Dendritic cell treated with granulocyte-macrophage colony-stimulating factor and Interleukin-4, amounts not matched to agents 40 ng/mL and 50 ng/mL, for 4 days (primary cell): Measurements from ENCODE around the gene OPN3.
A peak's percentile ranks its signal among the peaks of the same experiment; 100 is the strongest.

Source experiments
- H3K27ac Mint-ChIP-seq: one replicate; pipeline ENCODE4 v1.8.0; 2022; ENCODE audit warnings: mild to moderate bottlenecking, mixed read lengths
- H3K27me3 Mint-ChIP-seq: one replicate; pipeline ENCODE4 v1.8.0; 2022; ENCODE audit warnings: mild to moderate bottlenecking, mixed read lengths
- H3K36me3 Mint-ChIP-seq: one replicate; pipeline ENCODE4 v1.8.0; 2022; ENCODE audit warnings: low read depth, mixed read lengths
- H3K4me1 Mint-ChIP-seq: one replicate; pipeline ENCODE4 v1.8.0; 2022; ENCODE audit warnings: low read depth, mixed read lengths
- H3K4me3 Mint-ChIP-seq: one replicate; pipeline ENCODE4 v1.8.0; 2022; ENCODE audit warnings: mild to moderate bottlenecking, moderate library complexity, mixed read lengths
- H3K9me3 Mint-ChIP-seq: one replicate; pipeline ENCODE4 v1.8.0; 2022; ENCODE audit warnings: mixed read lengths
- intact Hi-C: fragments of 100-400 bp; cut with micrococcal nuclease; formaldehyde crosslinking; loops from one replicate; pipeline ENCODE4 v1.15.0; 2022

OPN3 gene

DNA sequence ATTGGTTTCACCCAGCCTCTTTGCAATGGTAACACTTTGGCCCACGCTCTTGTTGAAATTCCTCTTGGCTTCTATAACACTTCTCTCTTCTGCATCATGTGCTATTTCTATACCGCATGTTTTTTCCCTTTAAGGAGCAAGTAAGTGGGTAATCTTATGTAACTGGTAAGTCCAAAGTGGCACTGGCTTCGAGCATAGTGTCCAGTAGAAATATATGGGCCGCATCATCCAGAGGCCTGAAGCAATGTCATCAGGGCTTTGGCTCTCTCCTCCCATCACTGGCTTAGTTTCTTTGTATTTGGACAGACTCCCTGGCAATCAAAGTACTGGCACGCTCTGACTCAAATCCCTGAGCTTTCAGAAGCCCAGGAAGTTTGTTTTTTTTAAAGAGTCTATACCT, 17.5 kb downstream of the OPN3 start:
- Mint-ChIP-seq H3K4me3 (no peak overlapping the region), H3K27me3 (no peaks in the 10 kb centered on the region), H3K4me1 (peaks cover 38% of the 10 kb centered on the region), H3K36me3 (peaks cover 30% of the 10 kb centered on the region), H3K9me3 (no peaks in the 10 kb centered on the region), H3K27ac (no peak overlapping the region)
- intact Hi-C loops, result no loop called here

DNA sequence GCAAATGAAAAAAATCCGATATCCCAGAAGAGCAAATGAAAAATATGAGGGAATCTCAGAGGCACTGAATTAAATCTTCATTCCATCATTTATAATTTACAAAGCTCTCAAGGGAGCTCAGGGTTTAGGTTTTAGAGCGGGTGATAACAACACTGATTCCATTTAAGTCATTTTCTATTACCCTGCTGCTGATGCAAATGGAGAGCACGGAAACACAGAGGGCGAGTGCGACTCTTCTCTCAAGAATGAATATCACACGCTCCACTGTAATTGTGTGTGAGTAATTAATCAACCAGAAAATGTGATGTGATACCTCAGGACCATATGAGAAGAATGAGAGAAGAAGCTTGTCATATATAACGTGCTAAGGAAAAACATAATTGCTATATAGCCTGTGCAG, 22.7 kb downstream of the OPN3 start:
- no peak overlapping the region for H3K4me3 Mint-ChIP-seq
- no peaks in the 10 kb centered on the region for H3K27me3 Mint-ChIP-seq
- intact Hi-C loops, result no loop called here
- peaks cover 49% of the 10 kb centered on the region for H3K4me1 Mint-ChIP-seq
- H3K36me3 Mint-ChIP-seq, result peaks cover 26% of the 10 kb centered on the region
- H3K9me3 Mint-ChIP-seq, result no peaks in the 10 kb centered on the region
- H3K27ac Mint-ChIP-seq, result peak overlapping the region; percentile 16

DNA sequence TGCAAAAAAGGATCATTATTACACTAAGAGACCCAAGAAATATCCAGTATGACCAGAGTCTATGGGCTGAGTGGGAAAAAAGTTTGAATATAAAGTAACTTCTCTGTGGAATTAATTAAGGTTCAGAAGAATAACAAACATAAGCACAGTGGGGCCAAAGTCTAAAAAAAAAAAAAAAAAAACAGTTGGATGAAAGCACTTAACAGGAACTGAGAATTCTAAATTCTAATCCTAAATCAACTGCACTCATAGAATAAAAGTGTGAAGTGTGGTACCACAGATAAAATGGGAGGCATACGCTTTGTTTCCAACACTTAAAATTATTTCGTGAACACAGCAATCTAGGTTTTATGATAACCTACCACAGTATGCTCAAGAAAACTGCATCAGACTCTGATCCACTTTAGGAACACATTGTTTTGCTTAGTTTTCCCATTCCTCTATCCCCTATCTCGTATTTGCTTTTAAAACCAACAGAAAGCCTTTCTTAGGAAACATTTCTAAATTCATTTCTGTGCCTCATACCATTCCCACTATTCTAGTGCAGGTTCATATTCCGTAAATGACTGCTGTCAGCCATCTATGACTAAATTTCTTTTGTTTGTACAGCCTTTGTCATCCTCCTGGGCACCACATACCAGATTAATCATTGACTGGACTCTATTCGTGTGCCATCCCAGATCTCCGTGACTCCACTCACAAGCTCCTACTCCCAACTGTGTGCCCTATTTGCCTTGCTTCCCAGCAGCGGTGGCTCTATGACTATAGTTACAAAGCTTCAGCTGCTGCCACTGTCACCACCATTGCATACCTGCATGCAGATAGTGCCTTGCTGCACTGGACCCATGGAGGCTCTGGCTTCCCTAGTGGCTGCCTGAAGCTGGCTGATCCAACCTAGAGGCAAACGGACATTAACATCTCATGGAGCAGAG, 24.9 kb downstream of the OPN3 start:
- no peaks in the 10 kb centered on the region for H3K9me3 Mint-ChIP-seq
- H3K27ac Mint-ChIP-seq, result no peak overlapping the region
- H3K36me3 Mint-ChIP-seq, result peaks cover 15% of the 10 kb centered on the region
- intact Hi-C loops, result no loop called here
- H3K4me3 Mint-ChIP-seq, result no peak overlapping the region
- H3K27me3 Mint-ChIP-seq, result no peaks in the 10 kb centered on the region
- peaks cover 42% of the 10 kb centered on the region for H3K4me1 Mint-ChIP-seq

DNA sequence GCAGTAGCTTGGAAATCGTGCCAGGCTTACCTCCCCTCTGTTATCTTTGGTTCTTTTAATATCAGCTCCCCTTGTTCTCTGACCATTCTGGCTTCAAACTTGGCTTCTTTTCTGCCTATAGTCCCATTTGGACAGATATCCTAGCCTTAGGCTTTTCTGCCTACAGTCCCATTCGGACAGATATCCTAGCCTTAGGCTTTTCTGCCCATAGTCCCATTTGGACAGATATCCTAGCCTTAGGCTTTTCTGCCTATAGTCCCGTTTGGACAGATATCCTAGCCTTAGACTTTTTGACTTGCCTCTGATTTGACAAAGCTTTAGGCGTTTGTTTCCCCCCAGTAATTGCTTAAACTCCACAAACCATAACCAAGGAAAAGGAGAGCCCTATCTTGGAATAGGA, 25.6 kb downstream of the OPN3 start:
- Mint-ChIP-seq H3K4me1 (peaks cover 39% of the 10 kb centered on the region), H3K9me3 (no peaks in the 10 kb centered on the region), H3K27ac (no peak overlapping the region), H3K27me3 (no peaks in the 10 kb centered on the region), H3K36me3 (peaks cover 17% of the 10 kb centered on the region), H3K4me3 (no peak overlapping the region)
- intact Hi-C loops, result loop anchor here (5.0 kb wide), 1 partner anchor 82 kb away; the partner anchor contains the start of gene KMO

DNA sequence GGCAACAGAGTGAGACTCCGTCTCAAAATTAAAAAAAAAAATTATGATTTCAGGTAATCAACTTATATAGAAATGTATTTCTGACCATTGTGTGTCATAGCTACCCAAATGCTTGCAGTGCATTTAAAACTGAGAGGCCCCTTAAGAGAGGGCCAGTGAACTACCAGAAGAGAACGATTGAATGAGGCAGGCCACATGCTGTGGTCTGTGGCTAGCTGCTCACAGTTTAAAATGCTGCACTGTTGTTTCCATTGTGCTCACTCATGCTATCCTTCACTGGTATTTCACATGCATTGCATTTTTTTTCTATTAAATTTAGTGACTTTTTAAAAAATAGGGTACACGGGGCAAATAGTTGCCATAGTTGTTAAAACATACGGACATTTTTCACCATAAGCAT, 26.0 kb downstream of the OPN3 start:
- no peaks in the 10 kb centered on the region for H3K27me3 Mint-ChIP-seq
- intact Hi-C loops, result loop anchor here (5.0 kb wide), 1 partner anchor 82 kb away; the partner anchor contains the start of gene KMO
- no peaks in the 10 kb centered on the region for H3K9me3 Mint-ChIP-seq
- peaks cover 21% of the 10 kb centered on the region for H3K36me3 Mint-ChIP-seq
- H3K4me3 Mint-ChIP-seq, result no peak overlapping the region
- peaks cover 35% of the 10 kb centered on the region for H3K4me1 Mint-ChIP-seq
- no peak overlapping the region for H3K27ac Mint-ChIP-seq

DNA sequence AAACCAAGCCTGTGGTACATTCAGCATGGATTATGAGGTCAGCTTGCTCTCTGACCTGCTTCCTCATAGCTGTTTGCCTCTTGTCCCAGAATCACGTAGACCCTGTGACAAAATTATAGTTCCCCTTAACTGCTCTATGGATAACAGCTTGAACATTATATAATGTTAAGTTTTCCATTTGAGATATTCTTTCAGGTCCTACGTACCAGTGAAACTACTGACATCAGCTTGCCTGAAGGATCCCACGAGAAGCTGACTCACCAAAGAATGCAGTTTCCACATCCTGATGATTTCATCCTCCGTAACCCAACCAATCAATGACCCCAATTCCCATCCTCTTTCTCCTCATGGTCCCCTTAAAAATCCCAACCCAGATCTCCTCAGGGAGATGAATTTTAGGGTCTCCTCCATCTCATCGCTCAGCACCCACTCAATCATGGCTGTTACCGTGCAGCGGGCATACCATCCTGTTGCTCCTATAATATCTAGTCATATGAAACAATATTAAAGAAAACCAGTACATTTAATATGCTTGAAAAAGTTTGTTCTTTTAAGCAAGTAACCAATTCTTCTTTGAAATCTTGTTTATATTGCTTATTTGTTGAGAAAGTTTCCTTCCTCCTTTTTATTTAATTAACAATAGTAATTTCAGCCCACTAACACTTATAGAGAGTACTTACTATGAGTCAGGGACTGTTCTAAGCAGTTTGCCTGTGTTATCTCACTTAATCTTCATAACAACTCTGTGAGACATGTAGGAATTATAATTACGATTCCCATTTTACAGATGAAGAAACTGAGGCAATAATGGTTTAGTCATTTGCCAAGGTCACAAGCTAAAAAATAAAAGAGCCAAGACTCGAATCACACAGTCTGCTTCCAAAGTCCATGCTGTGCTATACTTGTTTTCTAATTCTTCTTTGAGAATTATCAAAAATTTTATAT, 27.4 kb downstream of the OPN3 start:
- H3K27ac Mint-ChIP-seq, result peak overlapping the region; percentile 63
- H3K4me1 Mint-ChIP-seq, result peaks cover 32% of the 10 kb centered on the region
- no peaks in the 10 kb centered on the region for H3K27me3 Mint-ChIP-seq

DNA sequence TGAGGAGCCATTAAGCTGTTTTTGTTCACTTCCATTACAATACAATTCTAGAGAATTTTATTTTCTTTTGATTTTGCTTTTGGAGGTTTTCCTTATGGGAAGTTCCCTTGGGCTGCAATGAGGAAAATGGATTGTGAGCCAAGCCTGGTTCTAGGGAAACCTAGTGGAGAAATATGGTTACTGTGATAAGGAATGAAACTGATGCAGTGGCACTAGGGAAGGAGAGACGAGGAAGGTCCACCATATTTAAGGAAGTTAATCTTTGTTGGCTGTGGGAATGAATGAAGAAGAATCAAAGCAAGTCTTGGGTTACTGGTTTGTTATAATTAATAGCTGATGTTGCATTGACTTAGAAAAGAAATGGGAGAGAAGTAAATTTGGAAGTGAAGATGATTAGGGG, 28.4 kb downstream of the OPN3 start:
- H3K27me3 Mint-ChIP-seq, result no peaks in the 10 kb centered on the region
- intact Hi-C loops, result loop anchor here (1.0 to 5.0 kb wide), 3 partner anchors 16 to 223 kb away; partner anchors contain the start of gene KMO
- peaks cover 32% of the 10 kb centered on the region for H3K4me1 Mint-ChIP-seq
- H3K36me3 Mint-ChIP-seq, result peaks cover 21% of the 10 kb centered on the region
- H3K27ac Mint-ChIP-seq, result no peak overlapping the region
- no peak overlapping the region for H3K4me3 Mint-ChIP-seq
- H3K9me3 Mint-ChIP-seq, result no peaks in the 10 kb centered on the region

More for the DNA sequence above, 27.4 kb downstream of the OPN3 start:
- no peak overlapping the region for H3K4me3 Mint-ChIP-seq
- H3K9me3 Mint-ChIP-seq, result no peaks in the 10 kb centered on the region
- peaks cover 16% of the 10 kb centered on the region for H3K36me3 Mint-ChIP-seq
- intact Hi-C loops, result loop anchor here (5.0 kb wide), 1 partner anchor 81 kb away; the partner anchor contains the start of gene KMO

DNA sequence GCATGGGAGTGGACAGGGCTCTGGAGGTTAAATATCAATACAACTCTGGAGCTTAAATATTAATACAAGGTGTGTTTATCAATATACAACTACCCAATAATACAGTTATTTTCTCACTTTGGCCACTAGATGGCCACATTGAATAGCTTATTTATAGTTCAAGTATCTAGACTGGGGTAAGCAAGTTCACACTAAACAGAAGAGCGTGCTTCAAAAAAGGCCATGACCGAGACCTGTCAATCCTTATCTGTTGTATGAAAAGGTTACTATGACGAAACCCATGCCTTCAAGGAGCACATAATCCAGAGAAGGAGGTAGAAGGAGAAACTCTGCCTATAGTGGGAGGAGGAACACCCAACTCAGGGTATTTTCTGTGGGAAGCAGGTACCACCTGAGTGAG, 29.1 kb downstream of the OPN3 start:
- no peaks in the 10 kb centered on the region for H3K9me3 Mint-ChIP-seq
- intact Hi-C loops, result loop anchor here (1.0 to 5.0 kb wide), 3 partner anchors 16 to 224 kb away; partner anchors contain the start of gene KMO
- peaks cover 21% of the 10 kb centered on the region for H3K36me3 Mint-ChIP-seq
- no peak overlapping the region for H3K27ac Mint-ChIP-seq
- H3K4me1 Mint-ChIP-seq, result peaks cover 33% of the 10 kb centered on the region
- H3K4me3 Mint-ChIP-seq, result no peak overlapping the region
- H3K27me3 Mint-ChIP-seq, result no peaks in the 10 kb centered on the region

DNA sequence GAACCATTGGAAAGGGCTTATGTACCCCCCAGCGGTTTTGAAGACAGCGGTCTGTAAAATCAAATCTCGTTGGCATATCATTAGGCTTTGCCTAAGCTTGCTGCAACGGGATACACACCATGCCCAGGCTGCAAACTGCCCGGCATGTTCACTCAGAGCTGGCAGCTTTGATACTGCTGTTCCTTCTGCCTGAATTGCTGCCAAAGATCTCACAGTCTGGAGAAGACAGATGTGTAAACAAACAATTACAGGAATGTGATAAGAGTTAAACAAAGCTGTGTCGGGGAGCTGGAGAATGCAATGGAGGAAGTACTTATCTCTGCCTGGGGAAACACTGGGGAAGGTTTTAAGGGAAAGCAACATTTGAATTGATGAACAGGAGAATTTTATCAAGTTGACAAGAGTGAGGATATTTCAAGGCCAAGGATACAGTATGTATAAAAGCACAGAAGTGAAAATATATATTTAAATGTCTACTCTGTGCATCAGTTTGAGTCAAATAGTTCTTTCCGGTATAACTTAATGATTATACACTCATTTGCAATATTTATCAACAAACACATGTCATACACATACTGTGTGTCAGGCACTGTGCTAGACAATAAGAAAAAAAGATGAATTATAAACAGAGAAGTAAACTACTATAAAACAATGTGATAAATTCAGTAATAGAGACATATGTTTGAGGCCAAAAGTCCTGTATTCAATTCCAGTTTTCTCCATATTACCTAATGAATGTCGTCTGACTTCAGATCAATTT, 29.9 kb downstream of the OPN3 start:
- Mint-ChIP-seq H3K36me3 (peaks cover 20% of the 10 kb centered on the region), H3K4me1 (peaks cover 34% of the 10 kb centered on the region), H3K27me3 (no peaks in the 10 kb centered on the region), H3K9me3 (no peaks in the 10 kb centered on the region), H3K4me3 (no peak overlapping the region), H3K27ac (no peak overlapping the region)
- intact Hi-C loops, result loop anchor here (2.0 to 5.0 kb wide), 2 partner anchors 78 to 225 kb away; partner anchors contain the start of gene KMO

DNA sequence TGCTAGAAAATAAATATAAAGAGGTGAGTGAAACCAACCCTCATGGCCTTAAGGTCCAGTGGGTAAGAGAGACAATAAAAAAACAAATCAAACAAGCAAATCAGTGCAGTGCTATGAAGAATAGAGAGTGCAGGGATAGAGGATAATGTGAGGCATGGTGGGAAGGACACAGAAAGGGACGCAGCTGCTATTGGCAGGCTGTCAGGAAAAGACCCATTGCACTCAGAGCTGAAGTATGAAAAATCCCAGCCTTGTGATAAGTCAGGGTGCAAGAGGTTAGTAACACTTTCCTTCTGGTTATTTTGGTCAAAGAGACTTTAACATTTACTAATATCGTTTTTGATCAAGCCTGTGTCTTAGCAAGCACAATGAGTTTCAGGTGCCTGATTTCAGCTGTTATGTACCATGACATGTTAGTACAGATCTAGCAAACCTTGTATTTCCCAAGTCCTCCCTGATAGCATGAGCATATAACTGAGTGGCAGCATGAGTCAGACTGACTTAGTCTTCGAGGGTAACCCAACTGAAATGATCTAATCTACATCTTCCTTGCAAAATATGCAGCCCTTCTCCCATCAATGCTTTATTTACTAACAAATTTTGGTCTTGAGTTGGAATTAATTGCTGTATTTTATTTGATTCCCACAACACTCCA, 31.7 kb downstream of the OPN3 start:
- Mint-ChIP-seq H3K4me1 (peaks cover 38% of the 10 kb centered on the region), H3K36me3 (peaks cover 28% of the 10 kb centered on the region), H3K4me3 (no peak overlapping the region), H3K27ac (no peak overlapping the region), H3K9me3 (no peaks in the 10 kb centered on the region), H3K27me3 (no peaks in the 10 kb centered on the region)
- intact Hi-C loops, result no loop called here

DNA sequence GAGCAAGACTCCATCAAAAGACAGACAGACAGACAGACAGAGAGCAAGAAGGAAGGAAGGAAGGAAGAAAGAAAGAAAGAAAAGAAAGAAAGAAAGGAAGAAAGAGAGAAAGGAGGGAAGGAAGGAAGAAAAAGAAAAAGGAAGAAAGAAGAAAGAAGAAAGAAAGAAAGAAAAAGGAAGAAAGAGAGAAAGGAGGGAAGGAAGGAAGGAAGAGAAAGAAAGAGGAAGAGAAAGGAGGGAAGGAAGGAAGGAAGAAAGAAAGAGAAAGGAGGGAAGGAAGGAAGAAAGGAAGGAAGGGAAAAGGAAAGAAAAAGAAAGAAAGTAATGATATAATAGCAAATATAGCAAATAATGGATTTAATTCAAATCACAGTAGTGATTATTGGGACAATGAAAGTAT, 32.7 kb downstream of the OPN3 start:
- H3K36me3 Mint-ChIP-seq, result peaks cover 39% of the 10 kb centered on the region
- no peaks in the 10 kb centered on the region for H3K9me3 Mint-ChIP-seq
- H3K4me1 Mint-ChIP-seq, result peaks cover 43% of the 10 kb centered on the region
- H3K27ac Mint-ChIP-seq, result peak overlapping the region; percentile 28
- no peaks in the 10 kb centered on the region for H3K27me3 Mint-ChIP-seq
- intact Hi-C loops, result no loop called here
- no peak overlapping the region for H3K4me3 Mint-ChIP-seq

DNA sequence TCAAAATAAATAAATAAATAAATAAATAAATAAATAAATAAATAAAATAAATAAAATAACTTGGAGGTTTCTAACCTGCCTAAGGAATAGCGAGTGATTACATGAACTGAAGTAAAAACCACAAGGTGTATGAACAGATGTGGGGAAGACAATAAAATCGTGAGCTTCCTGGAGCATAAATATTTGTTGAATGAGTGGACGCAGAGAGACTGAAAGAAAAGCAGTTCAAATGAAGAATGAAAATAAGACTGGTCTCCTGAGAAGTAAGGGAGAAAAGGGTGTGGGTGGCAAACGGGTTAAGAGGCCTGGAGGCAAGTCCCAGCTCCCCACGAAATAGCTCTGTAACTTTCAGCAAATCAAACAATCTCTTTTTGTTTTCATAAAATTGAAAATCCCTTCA, 33.6 kb downstream of the OPN3 start:
- H3K4me1 Mint-ChIP-seq, result peaks cover 51% of the 10 kb centered on the region
- H3K9me3 Mint-ChIP-seq, result no peaks in the 10 kb centered on the region
- H3K4me3 Mint-ChIP-seq, result no peak overlapping the region
- no peaks in the 10 kb centered on the region for H3K27me3 Mint-ChIP-seq
- peaks cover 48% of the 10 kb centered on the region for H3K36me3 Mint-ChIP-seq
- no peak overlapping the region for H3K27ac Mint-ChIP-seq
- intact Hi-C loops, result no loop called here
